AG09319 (cell line): ENCODE results near the gene STAT5B.

Source experiments
- DNase-seq: peaks from one replicate; pipeline ENCODE4 v3.0.0-alpha.2; 2010; ENCODE audit warnings: low read depth; ENCODE audit errors: extremely low read depth
- TF ChIP-seq, protein P1 (sequence below): IDR thresholded peaks from 2 replicates; pipeline ENCODE4 v1.5.1; 2011; ENCODE audit warnings: low read depth, mild to moderate bottlenecking, inconsistent platforms, low read length, moderate library complexity

STAT5B gene

DNA sequence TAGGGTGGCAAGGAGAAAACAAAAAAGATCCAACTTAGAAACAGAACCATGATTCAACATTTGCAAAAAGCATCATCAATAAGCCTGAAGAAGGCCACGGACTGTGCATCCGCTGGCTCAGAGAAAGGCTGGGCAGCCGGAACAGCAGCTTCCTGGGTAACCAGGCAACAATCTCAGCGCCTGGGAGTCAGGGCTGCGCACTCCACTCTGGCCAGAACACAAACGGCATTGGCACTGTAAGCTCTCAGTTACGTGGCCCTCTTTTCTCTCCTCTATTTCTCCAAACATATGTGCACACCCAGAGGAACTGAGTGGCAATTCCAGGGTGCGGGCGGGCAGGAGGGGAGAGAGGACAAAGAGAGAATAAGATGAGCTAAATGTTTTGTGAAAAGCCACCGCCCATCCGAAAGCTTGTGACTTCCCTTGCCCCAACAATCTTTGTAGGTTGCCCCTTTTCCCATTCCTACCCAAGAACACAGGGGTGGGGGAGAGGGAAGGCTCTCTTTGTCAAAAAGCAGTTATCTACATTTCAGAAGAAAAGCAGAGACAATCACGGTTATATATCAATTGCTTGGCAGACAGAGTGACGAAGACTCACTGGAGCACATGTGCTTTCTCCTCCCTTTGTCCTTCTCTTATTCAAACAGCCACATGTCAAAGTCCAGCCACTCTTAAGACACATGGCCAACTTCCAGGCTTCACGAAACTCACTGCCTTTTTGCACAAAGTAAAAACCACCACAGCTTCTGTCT, 75.3 kb downstream of the STAT5B start:
- TF ChIP-seq, protein P1, sequence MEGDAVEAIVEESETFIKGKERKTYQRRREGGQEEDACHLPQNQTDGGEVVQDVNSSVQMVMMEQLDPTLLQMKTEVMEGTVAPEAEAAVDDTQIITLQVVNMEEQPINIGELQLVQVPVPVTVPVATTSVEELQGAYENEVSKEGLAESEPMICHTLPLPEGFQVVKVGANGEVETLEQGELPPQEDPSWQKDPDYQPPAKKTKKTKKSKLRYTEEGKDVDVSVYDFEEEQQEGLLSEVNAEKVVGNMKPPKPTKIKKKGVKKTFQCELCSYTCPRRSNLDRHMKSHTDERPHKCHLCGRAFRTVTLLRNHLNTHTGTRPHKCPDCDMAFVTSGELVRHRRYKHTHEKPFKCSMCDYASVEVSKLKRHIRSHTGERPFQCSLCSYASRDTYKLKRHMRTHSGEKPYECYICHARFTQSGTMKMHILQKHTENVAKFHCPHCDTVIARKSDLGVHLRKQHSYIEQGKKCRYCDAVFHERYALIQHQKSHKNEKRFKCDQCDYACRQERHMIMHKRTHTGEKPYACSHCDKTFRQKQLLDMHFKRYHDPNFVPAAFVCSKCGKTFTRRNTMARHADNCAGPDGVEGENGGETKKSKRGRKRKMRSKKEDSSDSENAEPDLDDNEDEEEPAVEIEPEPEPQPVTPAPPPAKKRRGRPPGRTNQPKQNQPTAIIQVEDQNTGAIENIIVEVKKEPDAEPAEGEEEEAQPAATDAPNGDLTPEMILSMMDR, result no peak
- no peak for DNase-seq

DNA sequence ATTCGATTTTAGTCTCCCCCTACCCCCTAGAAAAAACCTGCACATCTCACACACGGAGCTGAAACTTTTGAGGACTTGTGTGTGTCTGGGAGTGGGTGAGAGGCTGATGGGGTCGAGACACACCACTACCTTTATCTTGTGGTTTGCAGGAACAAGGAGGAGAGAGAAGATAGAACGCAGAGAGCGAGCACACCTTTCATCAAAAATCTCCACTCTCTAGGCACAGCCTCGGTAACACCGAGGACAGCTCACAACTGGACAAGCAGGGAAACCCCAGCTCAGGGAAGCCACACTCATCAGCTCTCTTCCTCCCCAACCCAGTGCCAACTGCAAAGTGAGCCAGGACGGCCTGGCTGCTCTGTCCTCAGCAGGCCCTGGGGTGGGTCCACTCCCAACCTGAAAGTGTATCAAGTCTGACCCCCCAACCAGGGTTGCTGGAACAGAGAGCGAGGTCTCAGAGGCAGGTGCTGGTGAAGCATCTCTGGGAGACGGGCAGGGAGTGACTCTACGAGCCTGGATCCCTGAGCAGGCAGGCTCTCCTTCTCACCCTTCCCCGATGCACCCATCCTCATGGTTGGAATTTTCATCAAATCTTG, 76.7 kb downstream of the STAT5B start:
- TF ChIP-seq, protein P1, result no peak
- DNase-seq, result no peak

DNA sequence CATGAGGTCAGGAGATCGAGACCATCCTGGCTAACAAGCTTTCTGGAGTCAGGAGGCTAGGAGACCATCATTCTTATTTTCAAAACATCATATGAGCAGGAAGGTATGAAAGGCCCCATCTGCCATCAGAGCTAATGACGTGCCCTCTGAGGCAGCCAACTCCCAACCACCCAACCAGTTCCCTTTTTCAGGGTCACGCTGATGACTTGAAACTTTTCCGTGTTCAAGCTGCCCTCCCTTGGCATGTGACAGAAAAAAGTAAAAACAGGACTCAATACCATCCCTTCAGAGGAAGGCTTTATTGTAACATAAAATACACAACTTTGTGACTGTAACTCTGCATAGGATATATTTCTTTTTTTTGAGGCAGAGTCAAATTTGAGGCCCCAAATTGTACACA, 77.3 kb downstream of the STAT5B start:
- DNase-seq, result no peak
- TF ChIP-seq, protein P1, result no peak

DNA sequence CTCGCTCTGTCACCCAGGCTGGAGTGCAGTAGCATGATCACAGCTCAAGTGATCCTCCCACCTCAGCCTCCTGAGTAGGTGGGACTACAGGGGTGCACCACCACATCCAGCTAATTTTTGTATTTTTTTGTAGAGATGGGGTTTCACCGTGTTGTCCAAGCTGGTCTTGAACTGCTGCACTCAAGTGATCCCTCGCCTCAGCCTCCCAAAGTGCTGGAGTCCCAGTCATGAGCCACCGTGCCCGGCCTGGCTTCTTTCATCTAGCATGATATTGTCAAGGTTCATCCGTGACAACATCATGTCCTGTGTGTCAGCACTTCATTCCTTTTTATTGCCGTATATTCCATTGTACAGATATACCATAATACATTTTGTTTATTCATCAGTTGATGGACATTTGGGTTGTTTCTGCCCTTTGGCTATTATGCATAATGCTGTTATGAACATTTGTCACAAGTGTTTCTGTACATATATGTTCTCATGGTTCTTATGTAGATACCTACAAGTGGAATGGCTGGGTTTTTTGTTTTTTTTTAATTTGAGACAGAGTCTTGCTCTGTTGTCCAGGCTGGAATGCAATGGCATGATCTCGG, 78.5 kb downstream of the STAT5B start:
- TF ChIP-seq, protein P1, result no peak
- DNase-seq, result no peak

DNA sequence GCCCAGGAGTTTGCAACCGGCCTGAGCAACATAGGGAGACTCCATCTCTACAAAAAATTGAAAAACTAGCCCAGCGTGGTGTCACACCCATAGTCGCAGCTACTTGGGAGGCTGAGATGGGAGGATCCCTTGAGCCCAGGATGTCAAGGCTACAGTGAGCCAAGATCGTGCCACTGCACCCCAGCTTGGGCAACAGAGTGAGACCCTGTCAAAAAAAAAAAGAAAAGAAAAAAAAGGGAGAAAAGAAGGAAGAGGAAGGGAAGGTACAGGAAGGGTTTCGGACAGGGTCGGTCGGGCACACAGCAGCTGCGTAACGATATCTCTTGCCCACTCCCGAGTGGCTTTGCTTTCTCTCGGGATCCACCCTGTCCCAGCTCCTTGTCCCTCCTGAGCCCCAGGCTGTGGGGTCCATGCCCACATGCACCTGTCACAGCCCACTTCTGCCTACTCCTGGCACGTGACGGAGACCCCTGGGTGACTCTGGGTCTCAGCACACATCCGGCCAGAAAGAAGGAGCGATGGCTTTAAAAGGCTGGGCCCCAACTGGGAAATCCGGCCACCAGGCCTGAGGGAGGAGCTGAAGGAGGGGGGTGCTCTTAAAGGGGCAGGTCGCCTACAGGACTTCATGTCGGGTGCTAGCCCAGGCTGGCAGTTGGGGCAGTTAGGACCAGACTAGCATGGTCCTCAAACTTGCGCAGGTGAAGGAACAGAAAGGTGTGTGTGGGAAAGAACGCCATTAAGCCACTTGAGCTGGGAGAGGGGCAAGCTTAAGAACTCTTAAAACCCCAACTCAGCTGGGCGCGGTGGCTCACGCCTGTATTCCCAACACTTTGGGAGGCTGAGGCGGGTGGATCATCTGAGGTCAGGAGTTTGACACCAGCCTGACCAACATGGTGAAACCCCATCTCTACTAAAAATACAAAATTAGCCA, 82.0 kb downstream of the STAT5B start, which contains the start of gene GHDC:
TSS of gene GHDC (minus strand) at position 526 of the 931 bp plus-strand sequence. CDS start 913 bp downstream, outside the sequence.
- no peak for DNase-seq
- TF ChIP-seq, protein P1, result no peak

DNA sequence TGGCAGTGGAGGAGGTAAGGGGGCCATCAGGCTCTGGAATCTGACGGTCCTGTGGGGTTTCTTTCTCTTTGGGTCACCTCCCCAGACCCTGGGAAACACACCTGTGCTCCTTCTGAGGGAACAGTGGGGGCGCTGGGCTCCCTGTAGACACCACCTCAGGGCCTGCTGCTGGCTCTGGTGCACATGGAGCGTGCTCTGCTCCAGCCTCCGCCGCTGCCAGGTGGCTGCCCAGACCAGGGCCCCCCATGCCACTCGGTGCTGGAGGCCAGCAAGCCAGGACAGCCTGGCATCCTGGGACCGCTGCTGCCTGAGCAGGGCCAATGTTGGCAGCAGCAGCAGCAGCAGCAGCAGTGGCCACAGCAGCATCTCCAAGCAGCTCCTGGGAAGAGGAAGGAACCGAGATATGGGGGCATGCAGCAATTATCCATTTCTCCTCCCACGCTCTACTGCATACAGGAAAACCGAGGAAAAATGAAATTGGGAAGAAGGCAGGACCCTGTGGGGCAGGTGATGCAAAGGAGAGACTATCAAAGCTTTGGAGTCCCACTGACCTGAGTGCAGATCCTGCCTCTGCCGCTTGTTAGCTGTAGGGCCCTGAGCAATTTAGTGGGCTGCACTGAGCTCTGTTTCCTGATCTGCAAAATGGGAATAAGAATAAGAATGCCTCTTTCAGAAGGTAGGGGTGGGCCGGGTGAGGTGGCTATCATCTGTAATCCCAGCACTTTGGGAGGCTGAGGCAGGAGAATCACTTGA, 82.8 kb downstream of the STAT5B start:
- TF ChIP-seq, protein P1, result no peak
- DNase-seq, result no peak
